ENCODE results near the gene CFB. TPM values are rescaled to one million over a fixed set of nuclear protein-coding genes. Genes with fewer than 3 reads are reported as not detected.
A peak's percentile ranks its signal among the peaks of the same experiment; 100 is the strongest.

CFB gene
- total RNA-seq, 1 donor from 2014 or later: not detected

DNA sequence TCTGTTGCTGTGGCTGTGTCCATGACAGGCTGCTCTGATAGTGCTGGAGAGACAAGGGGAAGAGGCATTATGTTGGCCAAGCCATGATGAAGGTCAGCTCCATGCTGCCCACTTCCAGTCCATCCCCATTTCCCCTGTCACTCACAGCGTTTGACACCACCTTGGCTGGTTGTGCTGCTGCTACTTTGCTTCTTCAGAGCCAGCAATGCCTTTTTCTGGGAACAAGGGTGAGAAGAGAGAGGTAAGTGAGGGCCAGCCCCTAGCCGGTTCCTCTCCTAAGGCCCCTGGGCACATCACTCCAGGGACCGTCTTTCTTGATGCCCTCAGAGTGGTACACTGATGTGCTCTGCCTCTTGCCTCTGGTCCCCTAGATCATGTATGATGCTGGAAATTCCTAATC is 10.9 kb downstream of the CFB start:
- Mint-ChIP-seq H3K36me3 (ENCODE audit: low read depth, unreplicated experiment) (peaks cover 30% of the 10 kb centered on the region), H3K4me1 (ENCODE audit: unreplicated experiment) (peaks cover 14% of the 10 kb centered on the region), H3K27ac (ENCODE audit: unreplicated experiment) (no peak overlapping the region), H3K4me3 (ENCODE audit: unreplicated experiment) (no peak overlapping the region), H3K27me3 (ENCODE audit: unreplicated experiment) (peaks cover 8% of the 10 kb centered on the region), H3K9me3 (ENCODE audit: unreplicated experiment) (no peaks in the 10 kb centered on the region)
- TF ChIP-seq, protein P1, sequence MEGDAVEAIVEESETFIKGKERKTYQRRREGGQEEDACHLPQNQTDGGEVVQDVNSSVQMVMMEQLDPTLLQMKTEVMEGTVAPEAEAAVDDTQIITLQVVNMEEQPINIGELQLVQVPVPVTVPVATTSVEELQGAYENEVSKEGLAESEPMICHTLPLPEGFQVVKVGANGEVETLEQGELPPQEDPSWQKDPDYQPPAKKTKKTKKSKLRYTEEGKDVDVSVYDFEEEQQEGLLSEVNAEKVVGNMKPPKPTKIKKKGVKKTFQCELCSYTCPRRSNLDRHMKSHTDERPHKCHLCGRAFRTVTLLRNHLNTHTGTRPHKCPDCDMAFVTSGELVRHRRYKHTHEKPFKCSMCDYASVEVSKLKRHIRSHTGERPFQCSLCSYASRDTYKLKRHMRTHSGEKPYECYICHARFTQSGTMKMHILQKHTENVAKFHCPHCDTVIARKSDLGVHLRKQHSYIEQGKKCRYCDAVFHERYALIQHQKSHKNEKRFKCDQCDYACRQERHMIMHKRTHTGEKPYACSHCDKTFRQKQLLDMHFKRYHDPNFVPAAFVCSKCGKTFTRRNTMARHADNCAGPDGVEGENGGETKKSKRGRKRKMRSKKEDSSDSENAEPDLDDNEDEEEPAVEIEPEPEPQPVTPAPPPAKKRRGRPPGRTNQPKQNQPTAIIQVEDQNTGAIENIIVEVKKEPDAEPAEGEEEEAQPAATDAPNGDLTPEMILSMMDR (IDR thresholded peaks at IDR 0.05; ENCODE audit: unreplicated experiment): no peak
- no peak for DNase-seq (ENCODE audit: low spot score)

DNA sequence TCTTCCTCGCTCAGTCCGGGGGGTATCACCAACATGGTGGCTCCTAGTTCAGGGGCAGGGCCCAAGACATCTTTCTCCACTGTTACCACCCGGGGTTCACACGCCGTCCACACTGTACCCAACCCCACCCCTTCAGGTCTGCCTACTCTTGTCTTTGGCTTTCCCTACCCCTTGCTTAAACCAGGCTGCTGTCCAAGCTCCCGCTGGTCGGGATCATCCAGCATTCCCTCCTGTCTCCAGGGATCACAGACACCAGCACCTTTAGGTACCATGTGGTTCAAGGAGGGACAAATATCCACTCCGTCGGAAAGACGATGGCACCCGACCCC is 12.5 kb downstream of the CFB start:
- peaks cover 36% of the 10 kb centered on the region for H3K36me3 Mint-ChIP-seq (ENCODE audit: low read depth, unreplicated experiment)
- TF ChIP-seq, protein P1 (IDR thresholded peaks at IDR 0.05; ENCODE audit: unreplicated experiment): no peak

DNA sequence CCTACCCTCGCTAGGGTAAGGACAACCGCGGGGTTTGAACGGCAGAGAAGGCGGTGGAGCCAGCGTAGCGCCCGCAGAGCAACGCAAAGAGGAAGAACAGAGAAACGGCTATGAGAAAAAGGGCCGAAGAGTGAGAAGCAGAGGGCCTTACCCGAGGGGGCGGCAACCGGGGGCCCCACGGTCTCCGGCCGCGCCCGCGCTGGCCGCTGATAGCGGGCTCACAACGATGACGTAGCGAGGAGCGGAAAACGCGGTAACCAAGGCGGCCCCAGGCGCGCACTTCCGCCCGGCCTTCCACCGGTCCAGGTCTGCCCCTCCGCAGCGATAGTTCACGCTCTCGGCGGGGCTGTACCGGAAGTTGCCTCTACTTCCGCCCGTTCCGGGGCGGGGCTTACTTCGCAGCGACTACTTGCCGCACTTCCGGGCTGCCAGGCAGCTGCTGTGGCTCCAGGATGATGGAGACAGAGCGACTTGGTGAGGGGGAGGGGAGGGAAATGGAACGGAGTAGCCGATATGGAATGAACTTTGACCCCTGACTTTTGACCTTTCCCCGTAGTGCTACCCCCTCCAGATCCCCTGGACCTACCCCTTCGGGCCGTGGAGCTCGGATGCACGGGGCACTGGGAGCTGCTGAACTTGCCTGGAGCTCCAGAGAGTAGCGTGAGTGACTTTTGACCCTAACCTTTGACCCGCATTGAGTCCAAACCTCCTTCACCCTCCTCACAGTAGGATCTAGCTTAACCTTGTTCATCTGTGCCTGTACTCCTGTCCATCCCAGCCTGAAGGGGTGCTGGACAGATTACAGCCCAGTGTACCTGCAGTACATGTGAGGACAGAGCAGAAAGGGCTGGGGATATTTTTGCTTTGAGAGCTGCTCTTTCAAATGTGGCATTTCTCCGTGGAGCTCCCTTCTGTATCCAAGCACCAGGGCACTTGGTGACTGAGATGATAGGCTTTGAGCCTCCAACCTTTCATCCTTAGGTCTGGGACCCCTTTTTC is 13.1 kb downstream of the CFB start, which contains the start of the genes NELFE and SKIC2:
Gene NELFE (minus strand): TSS at position 231 of the 999 bp plus-strand sequence. CDS start 525 bp downstream, outside the sequence.
Gene SKIC2 (plus strand): TSS at position 435 of the 999 bp plus-strand sequence. CDS start 18 bp downstream, at position 453.
- H3K27me3 Mint-ChIP-seq (ENCODE audit: unreplicated experiment): peaks cover 9% of the 10 kb centered on the region
- no peaks in the 10 kb centered on the region for H3K9me3 Mint-ChIP-seq (ENCODE audit: unreplicated experiment)
- peak within 1 kb of the TSS; percentile 96 for H3K27ac Mint-ChIP-seq (ENCODE audit: unreplicated experiment)
- H3K36me3 Mint-ChIP-seq (ENCODE audit: low read depth, unreplicated experiment): peaks cover 33% of the 10 kb centered on the region
- peak within 1 kb of the TSS; percentile 98 for H3K4me3 Mint-ChIP-seq (ENCODE audit: unreplicated experiment)
- peaks cover 14% of the 10 kb centered on the region for H3K4me1 Mint-ChIP-seq (ENCODE audit: unreplicated experiment)
- peak; percentile 94 for DNase-seq (ENCODE audit: low spot score)
- TF ChIP-seq, protein P1 (IDR thresholded peaks at IDR 0.05; ENCODE audit: unreplicated experiment): no peak

More for the DNA sequence above, 12.5 kb downstream of the CFB start:
- H3K9me3 Mint-ChIP-seq (ENCODE audit: unreplicated experiment): no peaks in the 10 kb centered on the region
- H3K27ac Mint-ChIP-seq (ENCODE audit: unreplicated experiment): peak overlapping the region; percentile 96
- DNase-seq (ENCODE audit: low spot score): no peak
- H3K27me3 Mint-ChIP-seq (ENCODE audit: unreplicated experiment): peaks cover 12% of the 10 kb centered on the region
- H3K4me1 Mint-ChIP-seq (ENCODE audit: unreplicated experiment): peaks cover 14% of the 10 kb centered on the region
- peak overlapping the region; percentile 98 for H3K4me3 Mint-ChIP-seq (ENCODE audit: unreplicated experiment)

DNA sequence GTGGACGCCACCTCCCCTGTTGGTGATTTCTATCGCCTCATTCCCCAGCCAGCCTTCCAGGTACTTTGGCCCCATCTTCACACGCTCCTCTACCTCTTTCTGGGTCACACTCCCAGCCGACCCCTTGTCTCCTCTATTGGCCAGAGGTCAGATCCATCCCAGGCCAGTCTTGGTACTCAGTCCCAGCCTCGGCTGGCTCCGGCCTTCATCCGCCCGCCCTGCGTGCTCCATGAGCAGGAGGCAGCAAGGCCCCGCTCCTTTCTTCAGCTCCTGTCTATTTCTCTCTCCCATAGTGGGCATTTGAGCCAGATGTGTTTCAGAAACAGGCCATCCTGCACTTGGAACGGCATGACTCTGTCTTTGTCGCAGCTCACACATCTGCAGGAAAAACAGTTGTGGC is 15.7 kb downstream of the CFB start:
- Mint-ChIP-seq H3K27me3 (ENCODE audit: unreplicated experiment) (peaks cover 9% of the 10 kb centered on the region), H3K36me3 (ENCODE audit: low read depth, unreplicated experiment) (peaks cover 26% of the 10 kb centered on the region), H3K9me3 (ENCODE audit: unreplicated experiment) (no peaks in the 10 kb centered on the region), H3K4me3 (ENCODE audit: unreplicated experiment) (peak overlapping the region; percentile 65), H3K27ac (ENCODE audit: unreplicated experiment) (peak overlapping the region; percentile 40), H3K4me1 (ENCODE audit: unreplicated experiment) (peaks cover 14% of the 10 kb centered on the region)
- DNase-seq (ENCODE audit: low spot score): no peak
- TF ChIP-seq, protein P1 (IDR thresholded peaks at IDR 0.05; ENCODE audit: unreplicated experiment): no peak

DNA sequence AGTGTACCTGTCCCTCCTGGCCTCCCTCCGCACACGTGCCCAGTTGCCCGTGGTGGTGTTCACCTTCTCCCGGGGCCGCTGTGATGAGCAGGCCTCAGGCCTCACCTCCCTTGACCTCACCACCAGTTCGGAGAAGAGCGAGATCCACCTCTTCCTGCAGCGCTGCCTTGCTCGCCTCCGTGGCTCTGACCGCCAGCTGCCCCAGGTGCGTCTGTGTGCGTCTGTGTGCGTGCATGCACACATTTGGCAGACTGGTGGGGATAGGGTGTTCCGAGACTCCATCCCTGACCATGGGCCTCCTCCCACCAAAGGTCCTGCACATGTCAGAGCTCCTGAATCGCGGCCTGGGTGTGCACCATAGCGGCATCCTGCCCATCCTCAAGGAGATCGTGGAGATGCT is 18.0 kb downstream of the CFB start:
- no peaks in the 10 kb centered on the region for H3K9me3 Mint-ChIP-seq (ENCODE audit: unreplicated experiment)
- H3K4me3 Mint-ChIP-seq (ENCODE audit: unreplicated experiment): no peak overlapping the region
- no peak overlapping the region for H3K27ac Mint-ChIP-seq (ENCODE audit: unreplicated experiment)
- peaks cover 10% of the 10 kb centered on the region for H3K27me3 Mint-ChIP-seq (ENCODE audit: unreplicated experiment)
- H3K36me3 Mint-ChIP-seq (ENCODE audit: low read depth, unreplicated experiment): peaks cover 33% of the 10 kb centered on the region
- TF ChIP-seq, protein P1 (IDR thresholded peaks at IDR 0.05; ENCODE audit: unreplicated experiment): no peak
- peaks cover 6% of the 10 kb centered on the region for H3K4me1 Mint-ChIP-seq (ENCODE audit: unreplicated experiment)
- DNase-seq (ENCODE audit: low spot score): no peak

All from endothelial cell (in vitro differentiated cells).